ENCODE measurements around the gene CMTM5.

- TF ChIP-seq CTCF (IDR thresholded peaks at IDR 0.05) (no peak), POLR2A (IDR thresholded peaks at IDR 0.05) (no peak), POLR2AphosphoS5 (IDR thresholded peaks at IDR 0.05) (no peak), EP300 (IDR thresholded peaks at IDR 0.05) (no peak)
Observed at GRCh38 chr14:23415821-23416778, 39.3 kb downstream of the CMTM5 start.
